ENCODE data around the gene AWAT1.
"Not testable (repeated sequence)": the region's sequence is repeated elsewhere in the genome, so short reads cannot be mapped to it uniquely, and the experiment has no call there.

AWAT1 gene

GRCh38 chrX:70262952-70263567 lies 28.6 kb downstream of the AWAT1 start:
- DNase-seq = no peak

- no peak for DNase-seq
These were observed 30.3 kb downstream of the AWAT1 start for GRCh38 chrX:70264784-70265183.

- DNase-seq = no peak
These were observed 33.6 kb downstream of the AWAT1 start, which contains the start of gene ARR3 for GRCh38 chrX:70268034-70268433. Gene ARR3 (plus strand): TSS chrX:70268334. CDS start chrX:70269386, 1,052 bp downstream.

- DNase-seq = not testable (repeated sequence)
These were observed 39.6 kb downstream of the AWAT1 start for GRCh38 chrX:70274029-70274428.

GRCh38 chrX:70279081-70279480 lies 44.6 kb downstream of the AWAT1 start:
- DNase-seq = no peak

- DNase-seq = no peak
These were observed 46.1 kb downstream of the AWAT1 start for GRCh38 chrX:70280573-70280972.

- no peak for DNase-seq
These were observed 47.5 kb downstream of the AWAT1 start, which contains the start of gene RAB41 for GRCh38 chrX:70281951-70282350. Gene RAB41 (plus strand): TSS chrX:70282172. CDS start chrX:70282218, 46 bp downstream.

GRCh38 chrX:70289168-70289792 lies 54.8 kb downstream of the AWAT1 start:
- DNase-seq = no peak

Data from NCI-H187 (cell line).